Breast epithelium (tissue), 3 donors: ENCODE results near the gene PTGER3.

ENCODE experiments used
- CTCF ChIP-seq, 3 donors: fragments of 450-650 bp; IDR thresholded peaks; one replicate each; pipeline ENCODE4 v1.5.1; 2016 to 2017; ENCODE audit warnings: antibody characterized with exemption in 3 of 3, mild to moderate bottlenecking in 3 of 3, moderate library complexity in 3 of 3
- POLR2AphosphoS5 ChIP-seq, 3 donors: sonication (generic); formaldehyde crosslinking; IDR thresholded peaks; one replicate each; pipeline ENCODE4 v1.6.1; 2017; ENCODE audit warnings: antibody characterized with exemption in 3 of 3

DNA sequence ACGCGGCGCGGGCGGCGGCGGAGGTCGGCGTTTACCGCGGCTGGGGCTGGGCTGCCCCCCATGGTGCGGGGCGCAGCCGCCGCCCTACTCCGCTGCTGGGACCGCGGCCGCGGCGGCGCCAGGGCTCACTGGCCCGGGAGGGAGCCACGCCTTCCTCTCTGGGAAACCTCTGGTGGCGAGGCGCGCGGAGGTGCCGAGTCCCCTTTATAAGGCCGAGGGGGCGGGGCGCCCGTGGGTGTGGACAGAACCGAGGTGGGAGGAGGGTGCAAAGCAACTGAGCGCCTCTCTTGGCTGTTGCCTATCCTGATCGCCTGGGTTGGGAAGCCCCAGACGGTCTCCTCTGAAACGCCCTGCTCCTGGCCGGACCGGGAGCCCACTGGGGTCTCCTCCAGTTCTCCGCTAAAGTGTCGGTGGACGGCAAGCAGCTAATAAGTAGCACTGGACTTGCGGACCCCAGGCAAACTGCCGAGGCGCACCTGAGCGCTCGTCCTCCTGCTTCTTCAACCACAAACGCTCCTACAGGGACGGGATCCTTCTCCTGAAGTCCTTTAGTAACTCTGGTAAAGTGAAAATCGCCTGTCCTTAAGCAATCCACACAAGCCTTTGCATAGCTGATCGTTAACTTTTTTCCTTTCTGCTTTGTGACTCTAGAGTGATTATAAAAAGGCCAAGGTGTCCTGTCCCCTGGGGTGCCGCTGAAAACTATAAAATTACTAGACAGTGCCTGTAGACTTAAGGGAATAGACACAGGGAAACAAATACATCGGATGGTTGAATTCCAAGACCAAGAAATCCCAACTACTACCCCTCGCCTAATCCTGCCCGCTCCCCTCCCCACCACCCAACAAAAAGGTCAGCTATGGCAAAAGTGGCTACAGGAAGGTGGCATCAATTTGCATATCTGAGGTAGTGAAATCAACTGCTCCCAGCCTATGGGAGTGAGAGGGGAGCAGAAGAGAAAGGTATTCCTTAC, at the start of gene PTGER3:
- no peak for TF ChIP-seq POLR2AphosphoS5 (IDR thresholded peaks at IDR 0.05)
- no peak for TF ChIP-seq CTCF (IDR thresholded peaks at IDR 0.05)
